ENCODE data around the gene BIRC7.

The BIRC7 gene

GRCh38 chr20:63224412-63225081 lies 11.2 kb upstream of the BIRC7 start:
- Mint-ChIP-seq H3K27me3 (peaks cover 15% of the 10 kb centered on the region), H3K4me1 (peaks cover 2% of the 10 kb centered on the region), H3K4me3 (no peak overlapping the region), H3K36me3 (no peaks in the 10 kb centered on the region), H3K9me3 (no peaks in the 10 kb centered on the region), H3K27ac (no peak overlapping the region)
- ATAC-seq (ENCODE audit: low read depth) (no peak), DNase-seq (ENCODE audit: low spot score in 2 of 2) (no peak)

GRCh38 chr20:63225082-63225454 lies 10.6 kb upstream of the BIRC7 start:
- no peaks in the 10 kb centered on the region for H3K36me3 Mint-ChIP-seq
- no peak for ATAC-seq (ENCODE audit: low read depth)
- peaks cover 2% of the 10 kb centered on the region for H3K4me1 Mint-ChIP-seq
- H3K4me3 Mint-ChIP-seq = no peak overlapping the region
- H3K27ac Mint-ChIP-seq = no peak overlapping the region
- DNase-seq (ENCODE audit: low spot score in 2 of 2) = no peak
- H3K9me3 Mint-ChIP-seq = no peaks in the 10 kb centered on the region
- H3K27me3 Mint-ChIP-seq = peaks cover 14% of the 10 kb centered on the region

- no peak for ATAC-seq (ENCODE audit: low read depth)
- DNase-seq (ENCODE audit: low spot score in 2 of 2) = no peak
- no peak overlapping the region for H3K4me3 Mint-ChIP-seq
- H3K36me3 Mint-ChIP-seq = no peaks in the 10 kb centered on the region
- peaks cover 2% of the 10 kb centered on the region for H3K4me1 Mint-ChIP-seq
- no peak overlapping the region for H3K27ac Mint-ChIP-seq
- H3K27me3 Mint-ChIP-seq = peaks cover 15% of the 10 kb centered on the region
- no peaks in the 10 kb centered on the region for H3K9me3 Mint-ChIP-seq
Observed at GRCh38 chr20:63226042-63226943, 9.4 kb upstream of the BIRC7 start.

- Mint-ChIP-seq H3K36me3 (no peaks in the 10 kb centered on the region), H3K4me1 (peaks cover 2% of the 10 kb centered on the region), H3K4me3 (no peak overlapping the region), H3K27me3 (peaks cover 17% of the 10 kb centered on the region), H3K27ac (no peak overlapping the region), H3K9me3 (no peaks in the 10 kb centered on the region)
- ATAC-seq (ENCODE audit: low read depth) = no peak
- no peak for DNase-seq (ENCODE audit: low spot score in 2 of 2)
Observed at GRCh38 chr20:63227260-63227659, 8.4 kb upstream of the BIRC7 start.

- H3K36me3 Mint-ChIP-seq = no peaks in the 10 kb centered on the region
- no peak for ATAC-seq (ENCODE audit: low read depth)
- H3K4me3 Mint-ChIP-seq = no peak overlapping the region
- H3K4me1 Mint-ChIP-seq = no peaks in the 10 kb centered on the region
- H3K27ac Mint-ChIP-seq = no peak overlapping the region
- no peak for DNase-seq (ENCODE audit: low spot score in 2 of 2)
- H3K9me3 Mint-ChIP-seq = no peaks in the 10 kb centered on the region
- H3K27me3 Mint-ChIP-seq = peaks cover 17% of the 10 kb centered on the region
Observed at GRCh38 chr20:63228806-63229205, 6.9 kb upstream of the BIRC7 start.

- H3K27ac Mint-ChIP-seq = no peak overlapping the region
- H3K36me3 Mint-ChIP-seq = no peaks in the 10 kb centered on the region
- no peaks in the 10 kb centered on the region for H3K9me3 Mint-ChIP-seq
- H3K4me3 Mint-ChIP-seq = no peak overlapping the region
- no peak for DNase-seq (ENCODE audit: low spot score in 2 of 2)
- ATAC-seq (ENCODE audit: low read depth) = no peak
- peaks cover 5% of the 10 kb centered on the region for H3K4me1 Mint-ChIP-seq
- peaks cover 20% of the 10 kb centered on the region for H3K27me3 Mint-ChIP-seq
Observed at GRCh38 chr20:63230800-63231268, 4.9 kb upstream of the BIRC7 start.

- H3K27ac Mint-ChIP-seq = no peak overlapping the region
- H3K4me3 Mint-ChIP-seq = no peak overlapping the region
- ATAC-seq (ENCODE audit: low read depth) = no peak
- H3K9me3 Mint-ChIP-seq = no peaks in the 10 kb centered on the region
- no peaks in the 10 kb centered on the region for H3K36me3 Mint-ChIP-seq
- H3K4me1 Mint-ChIP-seq = peaks cover 5% of the 10 kb centered on the region
- no peak for DNase-seq (ENCODE audit: low spot score in 2 of 2)
- peaks cover 21% of the 10 kb centered on the region for H3K27me3 Mint-ChIP-seq
Observed at GRCh38 chr20:63232235-63233060, 3.3 kb upstream of the BIRC7 start.

GRCh38 chr20:63233061-63233344 lies 2.7 kb upstream of the BIRC7 start:
- peaks cover 5% of the 10 kb centered on the region for H3K4me1 Mint-ChIP-seq
- no peak overlapping the region for H3K4me3 Mint-ChIP-seq
- H3K27me3 Mint-ChIP-seq = peaks cover 21% of the 10 kb centered on the region
- no peak overlapping the region for H3K27ac Mint-ChIP-seq
- no peaks in the 10 kb centered on the region for H3K36me3 Mint-ChIP-seq
- no peak for DNase-seq (ENCODE audit: low spot score in 2 of 2)
- no peaks in the 10 kb centered on the region for H3K9me3 Mint-ChIP-seq
- no peak for ATAC-seq (ENCODE audit: low read depth)

GRCh38 chr20:63233924-63234323 lies 1.8 kb upstream of the BIRC7 start:
- H3K4me3 Mint-ChIP-seq = no peak overlapping the region
- H3K4me1 Mint-ChIP-seq = peaks cover 5% of the 10 kb centered on the region
- peaks cover 21% of the 10 kb centered on the region for H3K27me3 Mint-ChIP-seq
- ATAC-seq (ENCODE audit: low read depth) (no peak), DNase-seq (ENCODE audit: low spot score in 2 of 2) (no peak)
- no peak overlapping the region for H3K27ac Mint-ChIP-seq
- no peaks in the 10 kb centered on the region for H3K36me3 Mint-ChIP-seq
- no peaks in the 10 kb centered on the region for H3K9me3 Mint-ChIP-seq

- no peaks in the 10 kb centered on the region for H3K36me3 Mint-ChIP-seq
- no peak for DNase-seq (ENCODE audit: low spot score in 2 of 2)
- no peaks in the 10 kb centered on the region for H3K9me3 Mint-ChIP-seq
- peak overlapping the region; percentile 32 for H3K4me3 Mint-ChIP-seq
- H3K27ac Mint-ChIP-seq = no peak overlapping the region
- H3K4me1 Mint-ChIP-seq = peaks cover 5% of the 10 kb centered on the region
- peak; percentile 54 for ATAC-seq (ENCODE audit: low read depth)
- H3K27me3 Mint-ChIP-seq = peaks cover 17% of the 10 kb centered on the region
Observed at GRCh38 chr20:63234693-63235398, 859 bp upstream of the BIRC7 start.

GRCh38 chr20:63236116-63236837 lies 572 bp downstream of the BIRC7 start:
- Mint-ChIP-seq H3K27me3 (peaks cover 7% of the 10 kb centered on the region), H3K4me3 (no peak overlapping the region), H3K9me3 (no peaks in the 10 kb centered on the region), H3K4me1 (peaks cover 5% of the 10 kb centered on the region), H3K27ac (no peak overlapping the region), H3K36me3 (no peaks in the 10 kb centered on the region)
- no peak for DNase-seq (ENCODE audit: low spot score in 2 of 2)
- ATAC-seq (ENCODE audit: low read depth) = no peak

- Mint-ChIP-seq H3K9me3 (no peaks in the 10 kb centered on the region), H3K4me1 (peaks cover 5% of the 10 kb centered on the region), H3K27me3 (peaks cover 9% of the 10 kb centered on the region), H3K36me3 (no peaks in the 10 kb centered on the region), H3K27ac (no peak overlapping the region), H3K4me3 (no peak overlapping the region)
- ATAC-seq (ENCODE audit: low read depth) (no peak), DNase-seq (ENCODE audit: low spot score in 2 of 2) (no peak)
Observed at GRCh38 chr20:63238031-63238430, 2.3 kb downstream of the BIRC7 start.

- peaks cover 9% of the 10 kb centered on the region for H3K27me3 Mint-ChIP-seq
- ATAC-seq (ENCODE audit: low read depth) = peak; percentile 43
- DNase-seq (ENCODE audit: low spot score in 2 of 2) = no peak
- no peaks in the 10 kb centered on the region for H3K36me3 Mint-ChIP-seq
- no peak overlapping the region for H3K27ac Mint-ChIP-seq
- peaks cover 5% of the 10 kb centered on the region for H3K4me1 Mint-ChIP-seq
- H3K9me3 Mint-ChIP-seq = no peaks in the 10 kb centered on the region
- H3K4me3 Mint-ChIP-seq = no peak overlapping the region
Observed at GRCh38 chr20:63238514-63239125, 2.9 kb downstream of the BIRC7 start.

All from memory B cell (primary cell).